Fibroblast of gingiva (primary cell): Measurements from ENCODE around the gene CEP85L.

Source experiments
- DNase-seq: peaks from one replicate; pipeline ENCODE4 v3.0.0-alpha.2; 2011; ENCODE audit warnings: low read depth

Gene CEP85L

GRCh38 chr6:118621799-118622470 is 29.5 kb downstream of the CEP85L start:
- DNase-seq, result no peak

DNA sequence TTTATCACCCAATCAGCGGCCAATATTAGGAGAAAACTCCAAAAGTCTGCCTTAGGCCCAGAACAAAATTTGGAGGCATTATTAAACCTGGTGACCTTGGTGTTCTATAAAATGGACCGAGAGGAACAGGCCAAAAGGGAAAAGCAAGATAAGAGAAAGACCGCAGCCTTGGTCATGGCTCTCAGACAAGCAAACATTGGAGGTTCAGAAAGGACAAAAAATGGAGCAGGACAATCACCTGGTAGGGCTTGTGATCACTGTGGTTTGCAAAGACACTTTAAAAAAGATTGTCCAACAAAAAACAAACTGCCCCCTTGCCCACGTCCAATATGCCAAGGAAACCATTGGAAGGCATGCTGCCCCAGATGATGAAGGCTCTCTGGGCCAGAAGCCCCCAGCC is 31.2 kb downstream of the CEP85L start:
- no peak for DNase-seq

DNA sequence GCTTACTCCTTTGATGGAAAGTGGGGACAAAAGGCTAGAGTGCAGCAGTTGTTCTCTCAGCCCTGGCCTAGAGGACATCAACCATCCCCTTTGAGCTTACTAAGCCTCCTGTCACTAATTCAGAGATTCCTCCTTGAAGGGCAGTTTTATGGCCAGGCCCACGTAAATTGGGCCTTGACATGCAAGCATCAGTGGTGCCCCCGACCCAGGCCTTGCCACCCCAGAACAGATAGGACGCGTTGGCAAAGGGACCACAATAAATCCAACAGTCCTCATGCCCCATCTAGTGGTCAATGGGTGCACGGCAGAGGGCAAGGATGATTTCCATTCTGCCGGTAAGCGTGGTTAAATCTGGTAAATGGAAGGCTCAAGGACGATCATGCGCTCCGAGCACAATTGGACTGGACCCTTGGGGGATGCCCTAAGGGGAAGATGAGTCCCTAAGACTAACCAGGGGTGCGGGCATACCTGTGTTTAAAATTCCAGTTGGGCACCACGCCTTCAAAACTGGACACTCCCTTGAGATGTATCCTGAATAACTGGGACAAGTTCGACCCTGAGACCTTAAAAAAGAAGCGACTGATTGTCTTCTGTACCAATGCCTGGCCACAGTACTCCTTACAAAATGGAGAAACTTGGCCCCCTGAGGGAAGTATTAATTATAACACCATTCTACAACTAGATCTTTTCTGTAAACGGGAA is 32.6 kb downstream of the CEP85L start:
- peak; percentile 19 for DNase-seq

DNA sequence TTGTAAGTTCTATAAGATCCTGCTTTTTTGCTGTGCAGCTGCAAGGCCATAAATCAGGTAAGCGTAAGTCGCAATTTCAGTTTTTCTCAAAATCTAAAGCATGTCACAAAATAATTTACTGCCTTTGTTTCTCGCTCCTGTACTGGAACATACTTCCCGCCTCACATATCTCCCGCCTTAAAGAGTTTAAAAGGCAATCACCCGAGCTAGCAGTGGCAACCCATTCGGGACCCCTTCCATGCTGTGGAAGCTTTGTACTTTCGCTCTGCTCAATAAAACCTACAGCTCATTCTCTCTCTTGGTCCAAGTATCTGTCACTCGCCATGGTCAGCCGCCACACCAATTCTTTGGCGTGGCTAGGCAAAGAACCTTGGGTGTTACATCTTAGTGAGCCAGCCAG is 34.0 kb downstream of the CEP85L start:
- no peak for DNase-seq

GRCh38 chr6:118611334-118611733 is 40.1 kb downstream of the CEP85L start:
- DNase-seq, result no peak

DNA sequence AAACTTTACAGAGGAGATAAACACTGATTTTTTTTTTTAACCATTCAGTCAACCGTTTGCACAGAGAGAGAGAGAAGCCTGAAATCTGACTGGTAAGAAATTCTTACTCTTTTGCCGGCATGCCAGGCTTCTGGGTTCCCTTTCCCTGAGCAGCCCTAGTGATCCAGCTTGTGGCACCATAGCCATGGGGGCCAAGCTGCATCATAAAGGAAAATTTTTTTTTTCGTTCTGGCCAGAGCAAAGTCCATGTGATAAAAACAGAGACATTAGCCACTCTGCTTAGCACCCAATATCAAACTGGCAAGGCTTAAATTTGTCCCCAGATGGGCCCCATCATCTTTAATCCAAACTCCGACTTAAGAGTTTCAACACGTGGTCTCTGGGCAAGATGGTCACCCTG is 44.5 kb downstream of the CEP85L start:
- no peak for DNase-seq

DNA sequence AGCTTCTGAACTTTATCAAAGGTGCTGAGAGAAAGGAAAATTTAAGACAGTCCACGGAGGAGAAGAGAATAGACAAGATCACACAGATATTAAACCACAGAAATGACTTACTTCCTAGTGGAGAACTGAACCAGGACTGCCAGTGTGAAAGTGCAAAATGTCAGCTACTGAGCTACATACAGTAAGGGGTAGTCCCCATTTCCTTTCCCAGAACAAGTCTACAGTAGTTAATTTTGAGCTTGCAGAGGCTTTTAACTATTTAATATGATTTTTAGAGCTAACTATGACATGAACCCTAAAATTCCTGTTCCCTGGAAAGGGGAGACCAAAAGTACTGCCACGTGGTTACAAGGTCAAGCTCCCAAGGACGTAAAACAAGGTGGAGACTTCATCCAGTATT is 45.1 kb downstream of the CEP85L start:
- no peak for DNase-seq

DNA sequence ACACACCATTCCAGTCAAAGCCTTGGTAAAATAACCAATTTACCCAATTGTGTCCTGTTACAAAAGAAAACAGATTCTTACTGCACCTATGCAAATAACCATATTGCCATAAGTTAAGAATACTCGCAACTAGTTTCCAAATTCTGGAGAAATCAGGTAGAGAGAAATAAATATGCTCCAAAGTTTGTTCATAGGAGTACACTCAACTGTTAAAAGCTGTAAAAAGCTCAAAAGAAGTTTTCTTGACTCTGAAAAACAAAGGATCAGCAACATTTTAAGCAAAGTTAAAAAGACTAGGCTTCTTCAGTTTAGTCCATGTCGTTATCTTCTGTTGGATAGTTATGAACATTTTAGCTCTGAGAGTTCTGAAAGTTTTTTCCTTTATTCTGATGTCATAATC is 48.0 kb downstream of the CEP85L start:
- DNase-seq, result no peak

DNA sequence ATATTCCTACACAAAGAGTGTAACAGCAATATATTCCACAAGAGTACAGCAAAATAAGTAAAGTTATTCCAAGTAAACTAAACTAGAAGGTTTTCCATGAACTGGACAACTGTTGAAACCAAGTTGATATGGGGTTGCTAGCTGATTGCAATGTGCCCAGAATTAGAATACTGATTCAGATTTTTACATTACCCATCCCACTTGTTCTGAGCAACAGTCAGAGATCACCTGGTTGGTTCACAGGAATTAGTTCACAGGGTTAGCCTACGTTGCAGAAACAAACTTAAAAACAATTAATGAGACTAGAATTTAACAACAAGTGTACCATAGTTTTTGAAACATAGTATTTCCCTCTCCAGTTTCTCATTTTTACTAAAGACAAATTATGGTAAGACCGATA is 49.1 kb downstream of the CEP85L start:
- DNase-seq, result no peak

DNA sequence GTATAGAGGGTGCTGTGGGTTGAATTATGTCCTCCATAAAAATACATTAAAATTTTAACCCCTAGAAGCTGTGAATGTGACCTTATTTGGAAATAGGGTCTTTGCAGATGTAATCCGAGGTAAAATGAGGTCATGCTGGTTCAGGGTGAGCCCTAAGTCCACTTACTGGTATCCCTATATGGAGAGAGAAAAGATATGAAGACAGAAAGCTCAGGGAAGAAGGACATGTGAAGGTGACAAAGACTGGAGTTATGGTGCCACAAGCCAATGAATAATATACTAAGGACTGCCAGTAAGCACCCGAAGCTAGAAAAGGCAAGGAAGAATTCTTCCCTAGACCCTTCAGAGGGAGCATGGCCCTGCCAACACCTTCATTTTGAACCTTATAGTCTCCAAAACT is 53.1 kb downstream of the CEP85L start:
- no peak for DNase-seq

- DNase-seq, result no peak
Measured at GRCh38 chr6:118597636-118598035, 53.8 kb downstream of the CEP85L start.

DNA sequence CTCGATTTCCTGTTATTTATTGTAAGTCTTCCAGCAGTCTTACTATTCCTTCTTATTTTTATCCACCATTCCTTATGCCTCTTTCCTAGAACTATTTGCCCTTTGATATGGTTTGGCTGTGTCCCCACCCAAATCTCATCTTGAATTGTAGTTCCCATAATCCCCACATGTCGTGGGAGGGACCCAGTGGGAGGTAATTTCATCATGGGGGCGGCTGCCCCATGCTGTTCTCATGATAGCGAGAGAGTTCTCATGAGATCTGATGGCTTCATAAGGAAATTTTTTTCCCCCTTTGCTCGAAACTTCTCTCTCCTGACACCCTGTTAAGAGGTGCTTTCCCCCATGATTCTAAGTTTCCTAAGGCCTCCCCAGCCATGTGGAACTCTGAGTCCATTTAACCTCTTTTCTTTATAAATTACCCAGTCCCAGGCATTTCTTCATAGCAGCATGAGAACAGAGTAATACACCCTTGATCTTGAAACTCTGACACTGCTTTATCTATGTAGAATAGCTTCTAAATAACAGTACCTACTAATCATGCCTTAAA is 54.5 kb downstream of the CEP85L start:
- DNase-seq, result no peak

DNA sequence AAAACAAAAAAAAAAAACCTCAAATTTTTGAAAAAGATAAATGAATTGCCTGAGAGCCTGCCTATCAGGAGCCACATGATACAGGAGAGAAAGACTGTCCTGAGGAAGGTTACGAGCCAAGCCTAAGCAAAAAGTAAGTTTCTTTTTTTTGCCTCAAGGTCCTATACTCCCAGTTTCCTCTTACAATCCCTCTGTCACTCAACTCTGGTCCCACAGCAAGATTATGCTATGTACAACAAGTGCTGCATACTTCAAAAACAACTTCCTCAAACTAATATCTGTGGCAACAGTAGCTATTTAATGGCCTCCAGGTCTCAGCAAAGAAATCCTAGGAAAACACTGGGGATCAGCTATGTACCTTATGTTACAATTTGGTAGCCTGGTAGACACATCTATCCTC is 56.5 kb downstream of the CEP85L start:
- no peak for DNase-seq

DNA sequence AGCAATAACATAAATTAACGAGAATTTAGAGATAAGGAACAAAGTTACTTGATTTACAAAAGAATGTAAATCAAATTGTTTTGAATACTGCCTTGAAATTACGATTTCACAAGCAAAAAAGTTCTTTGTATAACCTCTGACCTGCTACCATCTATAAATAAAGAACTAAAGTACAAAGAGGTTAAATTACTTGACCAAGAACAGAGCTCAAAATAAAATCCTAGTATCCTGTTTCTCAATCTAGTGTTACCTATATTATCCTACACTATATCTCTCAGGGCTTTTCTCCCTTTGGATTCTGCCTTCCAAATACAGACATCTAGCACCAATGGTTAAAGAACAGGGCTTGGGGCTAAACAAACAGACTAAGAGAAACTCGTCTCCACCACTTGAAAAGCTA is 59.5 kb downstream of the CEP85L start:
- DNase-seq, result no peak

DNA sequence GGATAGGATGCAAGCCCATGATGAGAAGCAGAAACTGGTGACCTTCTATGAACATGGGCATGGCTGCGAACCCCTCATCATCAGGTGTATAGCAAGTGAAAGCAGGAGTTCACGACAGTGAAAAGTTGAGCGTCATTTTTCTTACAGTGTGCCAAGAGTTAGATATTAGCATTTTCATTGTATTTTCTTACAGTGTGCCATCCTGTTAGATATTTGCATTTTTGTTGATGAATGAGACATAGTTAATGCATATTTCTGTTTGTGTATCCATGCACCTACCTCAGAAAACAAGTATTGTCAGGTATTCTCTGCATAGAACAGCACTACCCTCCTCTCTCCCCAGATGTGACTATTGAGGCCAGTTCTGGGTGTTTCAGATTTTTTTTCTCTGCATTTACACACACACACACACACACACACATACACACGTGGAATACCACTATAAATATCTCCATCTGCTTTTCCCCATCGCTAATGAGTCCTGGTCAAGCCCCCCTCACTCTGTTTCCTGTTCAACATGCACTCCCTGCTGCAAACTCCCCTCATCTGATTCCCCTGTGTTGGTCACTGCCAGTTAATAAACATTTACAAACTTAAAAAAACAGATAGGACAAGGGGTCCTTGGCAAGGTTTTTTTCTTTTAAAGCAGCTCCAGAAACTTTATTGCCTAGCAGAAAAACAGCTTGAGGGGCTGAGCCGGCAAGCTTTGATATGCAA is 61.6 kb downstream of the CEP85L start:
- DNase-seq, result no peak

GRCh38 chr6:118589186-118589585 is 62.2 kb downstream of the CEP85L start:
- DNase-seq, result peak; percentile 21

DNA sequence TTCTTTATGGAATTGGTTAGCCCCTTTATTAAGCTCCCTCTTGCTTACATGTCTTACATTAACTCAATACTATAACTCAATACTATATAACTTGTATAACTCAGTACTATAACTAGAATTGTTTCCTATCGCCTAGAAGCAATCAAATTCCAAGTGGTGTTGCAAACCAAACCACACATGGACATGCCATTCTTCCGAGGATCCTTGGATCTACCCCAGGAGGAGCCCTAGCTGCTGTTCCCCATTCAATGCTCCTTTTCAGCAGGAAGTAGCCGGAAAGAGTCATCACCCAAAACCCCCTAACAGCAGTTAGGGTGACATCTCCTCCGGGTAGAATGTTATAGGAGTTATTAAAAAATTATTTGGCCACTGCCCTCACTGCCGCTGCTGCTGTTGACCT is 62.8 kb downstream of the CEP85L start:
- peak; percentile 44 for DNase-seq

DNA sequence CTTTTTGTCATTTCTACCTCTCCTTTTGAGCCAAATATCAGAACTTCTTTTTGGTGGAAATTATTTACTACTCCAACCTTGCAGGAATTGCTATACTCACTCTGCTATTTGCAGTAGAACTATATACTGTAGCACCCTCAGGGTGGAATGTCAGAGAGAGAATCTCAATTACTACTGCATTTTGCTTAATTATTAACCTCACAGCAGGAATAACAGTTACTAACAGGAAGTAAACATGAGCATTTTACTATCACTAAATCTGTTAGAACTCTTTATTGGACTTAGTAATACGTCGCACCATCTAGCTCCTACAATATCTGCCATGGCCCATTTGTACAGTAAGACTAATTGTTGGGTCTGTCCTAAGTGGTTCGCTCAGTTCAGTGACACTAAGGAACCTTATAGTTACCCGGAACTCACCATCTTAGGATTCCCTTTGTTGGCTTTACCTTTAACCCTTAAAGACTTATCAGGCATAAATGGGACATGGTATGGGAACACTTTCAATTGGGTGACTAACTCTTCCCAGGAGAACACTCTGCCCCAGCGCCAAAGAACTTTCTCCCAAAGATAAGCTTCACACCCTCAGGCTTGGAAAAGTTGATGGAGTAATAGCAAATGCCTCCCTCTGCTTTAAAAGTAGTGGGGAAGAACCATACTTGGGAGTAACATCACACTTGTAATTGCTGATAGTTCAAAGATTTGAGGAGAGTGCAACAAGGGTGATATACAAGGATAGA is 64.5 kb downstream of the CEP85L start:
- no peak for DNase-seq

- DNase-seq, result no peak
Measured at GRCh38 chr6:118584911-118585310, 66.5 kb downstream of the CEP85L start.

DNA sequence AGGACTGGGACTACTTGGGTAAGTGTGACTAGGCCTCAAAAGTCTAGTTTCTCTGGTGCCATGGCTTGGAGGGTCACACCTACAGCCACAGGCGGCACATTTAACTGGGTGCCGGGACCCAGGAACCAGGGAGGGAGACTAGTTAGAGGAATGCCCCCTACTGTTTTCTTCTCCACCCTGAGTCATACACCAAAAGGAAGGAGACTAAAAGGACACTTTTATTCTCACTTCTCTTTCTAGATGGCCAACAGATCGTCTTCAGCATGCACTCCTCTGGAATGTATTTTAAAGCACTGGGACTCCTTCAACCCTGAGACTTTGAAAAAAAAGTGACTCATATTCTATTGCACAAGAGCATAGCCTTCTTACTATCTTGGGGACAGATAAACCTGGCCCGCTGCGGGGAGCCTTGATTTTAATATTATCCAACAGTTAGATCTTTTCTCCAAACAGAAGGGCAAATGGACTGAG is 69.9 kb downstream of the CEP85L start:
- DNase-seq, result peak; percentile 59

DNA sequence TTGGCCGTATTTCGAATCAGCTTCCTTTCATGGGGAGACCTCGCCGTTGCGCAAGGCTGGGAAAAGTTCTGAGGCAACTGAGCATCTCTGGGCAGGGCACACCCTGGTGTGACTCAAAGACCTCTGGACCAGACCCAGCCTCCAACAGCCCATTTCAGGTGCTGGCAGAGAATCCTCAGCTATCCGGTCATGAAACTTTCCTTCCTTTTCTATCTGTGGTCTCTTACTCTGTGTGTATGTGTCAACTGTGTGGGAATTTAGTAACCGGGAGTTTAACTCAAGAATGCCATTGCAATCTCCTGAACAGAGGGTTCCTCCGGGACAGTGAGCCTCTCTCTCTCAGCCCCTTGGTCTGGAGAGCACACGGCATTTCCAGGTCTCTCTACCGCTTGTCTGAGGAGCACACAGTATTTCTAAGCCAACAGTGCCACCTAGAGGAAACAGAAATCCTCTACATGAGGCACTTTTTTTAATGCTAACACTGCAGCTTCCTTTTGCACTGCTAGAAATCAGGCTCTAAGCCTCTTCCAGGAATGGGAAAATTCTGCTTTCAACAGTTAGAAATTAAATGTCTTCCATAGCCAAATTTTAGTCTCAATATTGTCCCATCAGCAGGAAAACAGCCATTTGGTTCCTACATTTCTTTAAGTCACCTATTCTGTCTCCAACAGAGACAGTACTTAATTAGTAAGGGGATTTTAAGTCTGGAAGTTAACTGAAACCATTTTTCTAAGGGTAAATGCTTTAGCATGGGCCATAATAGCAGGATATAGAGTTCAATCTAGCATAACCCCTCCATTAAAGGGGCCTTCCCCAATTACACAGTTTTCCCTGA is 70.6 kb downstream of the CEP85L start:
- peak; percentile 78 for DNase-seq
